NCI-H2107 (cell line): Measurements from ENCODE around the gene GLIPR1.
"Not testable (repeated sequence)": the region's sequence is repeated elsewhere in the genome, so short reads cannot be mapped to it uniquely, and the experiment has no call there.

Experiments
- DNase-seq: peaks from one replicate; lab custom pipeline; 2025; lab: John Stamatoyannopoulos, UW

The GLIPR1 gene

DNA sequence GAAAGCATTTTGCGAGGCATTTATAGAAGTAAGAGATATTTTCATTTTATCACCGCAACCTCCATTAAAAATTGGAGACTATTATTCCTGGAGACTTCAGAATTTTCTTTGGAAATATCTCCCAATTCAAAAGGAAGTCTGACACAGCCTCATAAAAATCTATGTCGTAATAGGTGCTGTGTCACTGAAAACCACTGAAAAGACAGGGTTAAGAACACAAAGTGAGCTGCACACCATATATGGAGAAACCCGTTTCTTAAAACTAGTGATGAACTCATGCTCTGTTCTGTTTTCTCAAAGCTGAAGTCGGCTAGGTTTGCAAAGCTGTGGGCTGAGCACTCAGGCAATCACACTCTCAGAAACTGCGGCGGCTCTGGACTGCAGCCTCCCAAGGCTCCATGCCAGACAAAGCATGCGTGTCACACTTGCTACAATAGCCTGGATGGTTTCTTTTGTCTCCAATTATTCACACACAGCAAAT is at the start of gene GLIPR1:
Gene GLIPR1 (plus strand): TSS at position 287 of the 481 bp plus-strand sequence. CDS start 126 bp downstream, at position 413.
- DNase-seq = no peak

DNA sequence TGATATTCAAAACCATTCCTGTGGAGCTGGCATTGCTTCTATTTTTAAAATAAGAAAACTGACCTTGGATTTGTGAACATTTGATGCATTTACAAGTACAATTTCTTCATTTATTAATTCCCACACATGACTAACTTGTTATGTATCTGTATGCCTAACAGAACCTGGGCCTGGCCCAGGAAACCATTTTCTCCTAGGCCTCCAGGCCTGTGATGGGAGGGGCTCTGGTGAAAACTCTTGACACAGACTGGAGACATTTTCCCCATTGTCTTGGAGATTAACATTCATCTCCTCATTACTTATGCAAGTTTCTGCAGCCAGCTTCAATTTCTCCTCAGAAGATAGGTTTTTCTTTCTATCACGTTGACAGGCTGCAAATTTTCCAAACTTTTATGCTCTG is 47.6 kb upstream of the GLIPR1 start:
- DNase-seq = no peak

- DNase-seq = no peak
Measured at GRCh38 chr12:75437564-75437963, 43.0 kb upstream of the GLIPR1 start.

DNA sequence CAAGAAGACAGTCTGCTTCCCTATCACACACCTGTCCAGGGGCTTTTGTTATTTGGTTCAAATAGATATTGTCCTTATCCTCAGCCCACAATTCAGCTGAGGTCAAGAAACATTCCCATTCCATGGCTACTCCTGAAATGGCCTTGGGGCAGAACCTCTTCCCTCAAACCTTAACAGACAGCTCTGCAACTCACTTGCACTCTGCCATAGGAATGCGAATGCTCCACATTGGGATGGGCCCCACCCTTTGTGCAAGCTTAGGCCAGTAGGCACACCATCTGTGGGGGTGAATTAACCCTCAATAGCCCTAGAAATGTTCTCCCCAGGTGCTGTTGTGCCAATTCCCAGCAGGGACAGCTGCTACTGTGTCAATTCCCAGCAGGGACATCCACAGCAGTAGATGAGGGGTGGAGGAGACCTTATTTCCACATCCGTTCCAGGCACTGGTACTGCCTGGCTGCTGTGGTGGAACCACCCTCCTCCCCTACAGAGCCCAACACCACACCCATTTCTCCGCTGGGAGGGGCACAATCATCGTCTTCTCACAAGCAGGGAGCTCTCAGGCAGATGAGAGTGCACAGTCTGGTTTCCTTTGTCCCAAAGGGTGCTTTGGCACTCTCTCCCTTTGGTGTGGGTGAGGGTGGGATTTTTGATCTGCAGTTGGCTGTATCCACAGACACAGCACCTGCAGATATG is 42.3 kb upstream of the GLIPR1 start:
- no peak for DNase-seq

DNA sequence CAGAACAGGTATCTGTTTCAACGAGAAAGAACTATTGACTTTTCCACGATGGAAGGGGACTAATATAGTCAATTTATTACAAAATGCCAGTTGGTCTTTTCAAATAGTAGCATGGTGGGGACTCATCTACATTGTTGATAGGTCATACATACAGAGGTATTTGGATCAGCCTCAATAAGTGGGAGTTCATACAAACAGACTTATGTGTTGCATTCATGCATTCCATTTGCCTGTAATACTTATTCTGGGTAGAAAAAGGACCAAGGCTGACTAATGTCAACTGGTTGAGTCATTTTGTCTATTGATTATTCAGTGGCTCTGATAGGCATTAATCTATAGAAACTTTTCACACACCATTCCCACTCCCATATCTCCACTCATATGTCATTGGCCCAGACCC is 41.5 kb upstream of the GLIPR1 start:
- no peak for DNase-seq

DNA sequence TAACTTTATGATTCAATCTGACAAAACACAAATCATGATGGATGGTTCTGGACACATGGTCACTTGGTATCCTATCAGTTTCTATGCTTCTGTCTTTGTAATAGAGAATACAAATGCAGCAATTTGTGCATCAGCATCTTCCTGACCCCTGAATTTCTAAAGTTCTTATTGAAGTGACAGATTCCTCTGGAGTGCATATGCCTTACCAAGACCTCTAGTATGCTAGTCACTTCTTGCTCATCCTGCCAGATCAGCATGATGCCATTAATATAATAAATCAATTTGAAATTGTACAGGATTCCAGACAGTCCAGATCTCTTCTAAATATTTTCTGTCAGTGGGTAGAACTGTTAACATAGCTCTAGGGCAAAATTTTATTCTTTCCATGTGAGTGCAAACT is 40.6 kb upstream of the GLIPR1 start:
- no peak for DNase-seq

DNA sequence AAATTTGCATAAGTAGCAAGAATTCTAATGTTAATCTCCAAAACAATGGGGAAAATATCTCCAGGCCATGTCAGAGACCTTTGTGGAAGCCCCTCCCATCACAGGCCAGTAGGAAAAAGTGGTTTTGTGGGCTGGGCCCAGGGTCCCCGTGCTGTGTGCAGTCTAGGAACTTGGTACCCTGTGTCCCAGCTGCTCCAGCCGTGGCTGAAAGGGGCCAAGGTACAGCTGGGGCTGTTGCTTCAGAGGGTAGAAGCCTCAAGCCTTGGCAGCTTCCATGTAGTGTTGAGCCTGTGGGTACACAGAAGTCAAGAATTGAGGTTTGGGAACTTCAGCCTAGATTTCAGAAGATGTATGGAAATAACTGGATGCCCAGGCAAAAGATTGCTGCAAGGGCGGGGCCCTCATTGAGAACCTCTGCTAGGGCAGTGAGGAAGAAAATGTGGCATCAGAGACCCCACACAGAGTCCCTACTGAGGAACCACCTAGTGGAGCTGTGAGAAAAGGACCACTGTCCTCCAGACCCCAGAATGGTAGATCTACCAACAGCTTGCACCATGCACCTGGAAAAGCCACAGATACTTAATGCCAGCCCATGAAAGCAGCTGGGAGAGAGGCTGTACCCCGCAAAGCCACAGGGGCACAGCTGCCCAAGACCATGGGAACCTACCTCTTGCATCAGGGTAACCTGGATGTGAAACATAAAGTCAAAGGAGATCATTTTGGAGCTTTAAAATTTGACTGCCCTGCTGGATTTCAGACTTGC is 38.7 kb upstream of the GLIPR1 start:
- DNase-seq = not testable (repeated sequence)

- DNase-seq = not testable (repeated sequence)
Measured at GRCh38 chr12:75442454-75442853, 38.1 kb upstream of the GLIPR1 start.

- DNase-seq = no peak
Measured at GRCh38 chr12:75443709-75444108, 36.8 kb upstream of the GLIPR1 start.

- no peak for DNase-seq
Measured at GRCh38 chr12:75444429-75445136, 36.0 kb upstream of the GLIPR1 start.

DNA sequence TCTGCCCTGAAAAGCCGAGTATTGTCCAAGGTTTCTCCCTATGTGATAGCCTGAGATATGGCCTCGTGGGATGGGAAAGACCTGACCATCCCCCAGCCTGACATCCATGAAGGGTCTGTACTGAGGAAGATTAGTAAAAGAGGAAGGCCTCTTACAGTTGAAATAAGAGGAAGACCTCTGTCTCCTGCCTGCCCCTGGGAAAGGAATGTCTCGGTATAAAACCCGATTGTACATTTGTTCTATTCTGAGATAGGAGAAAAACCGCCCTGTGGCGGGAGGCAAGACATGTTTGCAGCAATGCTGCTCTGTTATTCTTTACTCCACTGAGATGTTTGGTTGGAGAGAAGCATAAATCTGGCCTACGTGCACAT is 35.4 kb upstream of the GLIPR1 start:
- not testable (repeated sequence) for DNase-seq

DNA sequence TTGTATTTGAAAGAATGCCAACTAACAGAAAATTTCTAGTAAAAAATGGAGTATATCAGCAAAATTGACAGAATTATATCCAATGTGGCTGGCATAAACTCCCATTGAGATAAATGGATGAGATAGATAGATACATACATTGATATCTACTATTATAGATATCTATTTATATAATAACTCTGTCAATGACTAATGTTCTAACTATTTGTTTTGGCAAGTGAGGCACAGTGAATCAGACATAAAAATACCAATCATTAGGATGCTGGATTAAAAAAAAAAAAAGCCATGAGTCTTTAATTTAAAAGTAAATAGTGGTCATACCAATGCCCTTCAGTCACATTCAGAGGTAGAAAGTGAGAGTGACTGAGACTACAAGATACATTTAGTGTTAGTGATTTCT is 33.7 kb upstream of the GLIPR1 start:
- DNase-seq = no peak

GRCh38 chr12:75447691-75448393 is 32.7 kb upstream of the GLIPR1 start:
- DNase-seq = no peak

DNA sequence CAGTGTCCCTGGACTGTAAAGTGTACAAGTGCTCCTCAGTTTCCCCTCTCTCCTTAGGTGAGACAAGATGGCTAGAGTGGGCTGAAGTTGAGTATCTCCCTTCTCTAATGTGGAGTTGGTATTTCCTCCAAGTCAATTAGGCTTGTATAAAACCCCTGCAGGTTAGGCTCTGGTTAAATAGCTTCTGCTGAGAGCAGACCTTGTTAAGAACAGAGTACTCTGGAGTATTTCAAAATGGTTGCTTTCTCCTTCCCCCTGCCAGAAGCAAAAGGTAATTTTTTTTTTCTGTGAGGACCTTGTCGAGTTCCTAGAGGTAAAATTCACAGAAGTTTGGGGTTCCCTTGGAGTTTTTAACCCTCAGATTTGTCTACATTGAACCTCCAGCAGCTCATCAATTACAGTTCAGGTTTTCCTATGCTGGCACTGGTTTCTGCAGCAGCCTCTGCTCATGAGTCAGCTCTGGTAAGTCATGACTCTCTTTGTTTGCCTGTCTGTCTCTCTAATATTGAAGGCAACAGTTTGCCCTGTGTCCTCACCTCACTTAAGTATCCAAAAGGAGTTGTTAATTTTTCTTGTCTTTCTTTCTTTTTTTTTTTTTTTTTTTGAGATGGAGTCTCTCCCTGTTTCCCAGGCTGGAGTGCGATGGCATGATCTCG is 27.8 kb upstream of the GLIPR1 start:
- no peak for DNase-seq

GRCh38 chr12:75455839-75456238 is 24.7 kb upstream of the GLIPR1 start:
- no peak for DNase-seq

- no peak for DNase-seq
Measured at GRCh38 chr12:75457191-75457590, 23.4 kb upstream of the GLIPR1 start.

DNA sequence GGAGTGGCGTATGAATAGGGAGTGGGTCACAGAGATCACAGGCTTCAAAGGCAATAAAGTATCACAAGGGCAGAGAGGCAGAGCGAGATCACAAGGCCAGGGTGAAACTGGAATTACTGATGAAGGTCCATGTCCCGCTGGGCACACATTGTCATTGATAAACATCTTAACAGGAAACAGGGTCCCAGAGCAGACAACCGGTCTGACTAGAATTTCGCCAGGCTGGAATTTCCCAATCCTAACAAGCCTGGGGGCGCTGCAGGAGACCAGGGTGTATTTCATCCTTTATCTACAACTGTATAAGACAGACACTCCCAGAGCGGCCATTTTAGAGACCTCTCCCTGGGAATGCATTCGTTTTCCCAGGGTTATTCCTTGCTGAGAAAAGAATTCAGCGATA is 22.7 kb upstream of the GLIPR1 start:
- DNase-seq = not testable (repeated sequence)

DNA sequence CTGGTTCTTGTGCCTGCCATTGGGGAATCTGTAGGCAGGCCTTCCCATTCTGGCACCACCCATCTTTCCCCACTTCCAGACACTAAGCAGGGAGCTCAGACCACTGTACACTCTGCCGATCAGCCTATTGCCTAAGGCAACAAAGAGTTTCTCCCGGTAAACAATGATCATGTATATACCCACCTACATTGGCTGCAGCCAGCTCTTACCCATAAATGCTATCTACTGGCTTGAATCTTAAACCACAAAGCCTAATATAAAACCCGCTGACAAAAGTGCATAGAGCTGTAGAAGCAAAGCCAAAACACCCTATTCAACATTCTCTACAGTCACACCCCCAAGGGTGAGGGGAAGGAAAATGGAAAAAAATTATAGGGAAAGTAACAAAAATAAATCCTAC is 20.8 kb upstream of the GLIPR1 start:
- no peak for DNase-seq

GRCh38 chr12:75460204-75460603 is 20.4 kb upstream of the GLIPR1 start:
- DNase-seq = no peak

GRCh38 chr12:75471902-75472890 is 8.4 kb upstream of the GLIPR1 start:
- no peak for DNase-seq
